ENCODE results near the gene EPPIN.

DNA sequence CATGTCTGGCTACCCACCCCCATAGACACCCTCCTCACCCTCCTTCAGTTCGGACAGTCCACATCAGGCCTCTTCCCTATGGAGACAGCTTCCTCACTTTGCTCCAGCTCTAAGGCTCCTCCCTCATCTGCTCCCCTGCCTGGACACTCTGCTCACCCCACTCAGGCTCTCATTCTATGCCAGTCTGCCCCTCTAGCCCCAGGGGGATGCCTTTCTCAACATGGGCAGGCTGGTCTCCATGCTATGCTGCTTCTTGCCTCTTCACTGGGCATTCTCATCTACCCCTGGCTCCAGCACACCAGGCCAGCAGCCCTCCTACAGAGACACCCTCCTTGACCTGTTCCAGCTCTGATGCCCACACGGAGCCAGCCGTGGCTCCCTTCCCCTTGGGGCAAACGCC is 32.0 kb upstream of the EPPIN start, which contains the start of gene WFDC8:
- TF ChIP-seq, protein P1, sequence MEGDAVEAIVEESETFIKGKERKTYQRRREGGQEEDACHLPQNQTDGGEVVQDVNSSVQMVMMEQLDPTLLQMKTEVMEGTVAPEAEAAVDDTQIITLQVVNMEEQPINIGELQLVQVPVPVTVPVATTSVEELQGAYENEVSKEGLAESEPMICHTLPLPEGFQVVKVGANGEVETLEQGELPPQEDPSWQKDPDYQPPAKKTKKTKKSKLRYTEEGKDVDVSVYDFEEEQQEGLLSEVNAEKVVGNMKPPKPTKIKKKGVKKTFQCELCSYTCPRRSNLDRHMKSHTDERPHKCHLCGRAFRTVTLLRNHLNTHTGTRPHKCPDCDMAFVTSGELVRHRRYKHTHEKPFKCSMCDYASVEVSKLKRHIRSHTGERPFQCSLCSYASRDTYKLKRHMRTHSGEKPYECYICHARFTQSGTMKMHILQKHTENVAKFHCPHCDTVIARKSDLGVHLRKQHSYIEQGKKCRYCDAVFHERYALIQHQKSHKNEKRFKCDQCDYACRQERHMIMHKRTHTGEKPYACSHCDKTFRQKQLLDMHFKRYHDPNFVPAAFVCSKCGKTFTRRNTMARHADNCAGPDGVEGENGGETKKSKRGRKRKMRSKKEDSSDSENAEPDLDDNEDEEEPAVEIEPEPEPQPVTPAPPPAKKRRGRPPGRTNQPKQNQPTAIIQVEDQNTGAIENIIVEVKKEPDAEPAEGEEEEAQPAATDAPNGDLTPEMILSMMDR (IDR thresholded peaks at IDR 0.05) = no peak
- TF ChIP-seq EP300 (IDR thresholded peaks at IDR 0.05) = no peak
- TF ChIP-seq POLR2AphosphoS5 (IDR thresholded peaks at IDR 0.05) = no peak
- TF ChIP-seq POLR2A (IDR thresholded peaks at IDR 0.05) = no peak
